Measurements from ENCODE around the gene MAPK10. TPM values are rescaled to one million over a fixed set of nuclear protein-coding genes. Genes with fewer than 3 reads are reported as not detected.

Gene MAPK10
- total RNA-seq, 5 donors from 2014 or later (not counting 1 experiment from before 2014, with no cell fraction given): 0.07 to 0.35 TPM; not detected in 3

- Histone ChIP-seq H3K36me3 (ENCODE audit: control insufficient read depth in 2 of 2, extremely low read depth in 1 of 2, insufficient read depth in 1 of 2, low read length in 1 of 2) (no peaks in the 10 kb centered on the region), H3K4me3 (ENCODE audit: control insufficient read depth in 1 of 2, extremely low read depth in 1 of 2, low read length in 1 of 2) (no peak overlapping the region), H3K9me3 (no peaks in the 10 kb centered on the region), H3K27ac (ENCODE audit: low read length) (no peak overlapping the region), H3K27me3 (replicated peaks in 1 of 2; ENCODE audit: control insufficient read depth in 2 of 2, extremely low read depth in 1 of 2, insufficient read depth in 2 of 2, low read length in 1 of 2) (no peaks in the 10 kb centered on the region), H3K4me1 (ENCODE audit: control insufficient read depth in 1 of 2, extremely low read depth in 1 of 2, insufficient read depth in 2 of 2, low read length in 2 of 2) (no peaks in the 10 kb centered on the region)
- ATAC-seq (replicated peaks in 1 of 4) (no peak), DNase-seq (no peak)
- Mint-ChIP-seq H3K4me1 (no peaks in the 10 kb centered on the region), H3K27me3 (no peaks in the 10 kb centered on the region), H3K27ac (no peak overlapping the region), H3K36me3 (no peaks in the 10 kb centered on the region), H3K9me3 (peaks cover 0 to 2% (median 2%) of the 10 kb centered on the region in 3 donors), H3K4me3 (no peak overlapping the region)
- ChIA-PET POLR2A (no interaction called here), CTCF (no interaction called here)
- WGBS (ENCODE audit: insufficient coverage): no CpG with 5 or more reads among the region's 1 CpG
Measured at GRCh38 chr4:86220121-86220520, 139.7 kb downstream of the MAPK10 start.

GRCh38 chr4:86218746-86219473 is 140.9 kb downstream of the MAPK10 start:
- H3K27ac ChIP-seq (ENCODE audit: low read length): no peak overlapping the region
- CTCF ChIA-PET: no interaction called here
- no peak for ATAC-seq (replicated peaks in 1 of 4)
- no peak for DNase-seq
- H3K9me3 ChIP-seq: no peaks in the 10 kb centered on the region
- no CpG with 5 or more reads among the region's 5 CpGs for WGBS (ENCODE audit: insufficient coverage)
- Mint-ChIP-seq H3K27me3 (no peaks in the 10 kb centered on the region), H3K27ac (no peak overlapping the region), H3K4me1 (no peaks in the 10 kb centered on the region), H3K9me3 (peaks cover 3 to 11% (median 5%) of the 10 kb centered on the region in 3 donors), H3K4me3 (no peak overlapping the region), H3K36me3 (no peaks in the 10 kb centered on the region)
- H3K4me1 ChIP-seq (ENCODE audit: control insufficient read depth in 1 of 2, extremely low read depth in 1 of 2, insufficient read depth in 2 of 2, low read length in 2 of 2): no peaks in the 10 kb centered on the region
- POLR2A ChIA-PET: no interaction called here
- no peak overlapping the region for H3K4me3 ChIP-seq (ENCODE audit: control insufficient read depth in 1 of 2, extremely low read depth in 1 of 2, low read length in 1 of 2)
- H3K36me3 ChIP-seq (ENCODE audit: control insufficient read depth in 2 of 2, extremely low read depth in 1 of 2, insufficient read depth in 1 of 2, low read length in 1 of 2): no peaks in the 10 kb centered on the region
- no peaks in the 10 kb centered on the region for H3K27me3 ChIP-seq (replicated peaks in 1 of 2; ENCODE audit: control insufficient read depth in 2 of 2, extremely low read depth in 1 of 2, insufficient read depth in 2 of 2, low read length in 1 of 2)

GRCh38 chr4:86203176-86203575 is 156.7 kb downstream of the MAPK10 start:
- no peaks in the 10 kb centered on the region for H3K36me3 ChIP-seq (ENCODE audit: control insufficient read depth in 2 of 2, extremely low read depth in 1 of 2, insufficient read depth in 1 of 2, low read length in 1 of 2)
- no peaks in the 10 kb centered on the region for H3K9me3 ChIP-seq
- H3K27me3 ChIP-seq (replicated peaks in 1 of 2; ENCODE audit: control insufficient read depth in 2 of 2, extremely low read depth in 1 of 2, insufficient read depth in 2 of 2, low read length in 1 of 2): no peaks in the 10 kb centered on the region
- Mint-ChIP-seq H3K4me1 (no peaks in the 10 kb centered on the region), H3K9me3 (peaks cover 0 to 3% (median 0%) of the 10 kb centered on the region in 3 donors), H3K36me3 (no peaks in the 10 kb centered on the region), H3K27me3 (no peaks in the 10 kb centered on the region), H3K27ac (no peak overlapping the region), H3K4me3 (no peak overlapping the region)
- WGBS (ENCODE audit: insufficient coverage): 63% methylated on average over 1 of the region's 2 CpGs
- H3K27ac ChIP-seq (ENCODE audit: low read length): no peak overlapping the region
- ChIA-PET POLR2A (no interaction called here), CTCF (no interaction called here)
- no peak overlapping the region for H3K4me3 ChIP-seq (ENCODE audit: control insufficient read depth in 1 of 2, extremely low read depth in 1 of 2, low read length in 1 of 2)
- DNase-seq: no peak
- no peaks in the 10 kb centered on the region for H3K4me1 ChIP-seq (ENCODE audit: control insufficient read depth in 1 of 2, extremely low read depth in 1 of 2, insufficient read depth in 2 of 2, low read length in 2 of 2)
- no peak for ATAC-seq (replicated peaks in 1 of 4)

DNA sequence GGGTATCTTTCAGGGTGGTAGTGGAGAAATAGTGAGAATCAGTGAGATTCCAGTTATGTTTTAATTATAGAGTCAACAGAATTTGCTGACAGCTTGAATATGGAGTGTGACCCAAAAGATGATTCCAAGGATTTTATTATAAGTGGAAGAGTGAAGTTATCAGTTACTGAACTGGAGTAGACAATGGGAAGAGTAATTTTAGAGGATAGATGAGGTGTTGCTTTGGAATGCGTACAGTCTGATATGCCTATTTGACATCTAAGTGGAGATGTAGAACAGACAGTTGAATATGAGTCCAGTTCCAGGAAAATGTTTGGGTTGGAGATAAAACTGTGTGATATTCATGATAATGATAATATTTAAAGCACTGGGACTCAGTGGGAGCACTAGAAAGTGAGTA is 174.2 kb downstream of the MAPK10 start:
- no peak overlapping the region for H3K4me3 ChIP-seq (ENCODE audit: control insufficient read depth in 1 of 2, extremely low read depth in 1 of 2, low read length in 1 of 2)
- no peaks in the 10 kb centered on the region for H3K36me3 ChIP-seq (ENCODE audit: control insufficient read depth in 2 of 2, extremely low read depth in 1 of 2, insufficient read depth in 1 of 2, low read length in 1 of 2)
- no peaks in the 10 kb centered on the region for H3K4me1 ChIP-seq (ENCODE audit: control insufficient read depth in 1 of 2, extremely low read depth in 1 of 2, insufficient read depth in 2 of 2, low read length in 2 of 2)
- DNase-seq (no peak), ATAC-seq (replicated peaks in 1 of 4) (no peak)
- H3K4me3 Mint-ChIP-seq: no peak overlapping the region
- peaks cover 10 to 41% (median 16%) of the 10 kb centered on the region in 3 donors for H3K9me3 Mint-ChIP-seq
- H3K36me3 Mint-ChIP-seq: no peaks in the 10 kb centered on the region
- POLR2A ChIA-PET: no interaction called here
- no peak overlapping the region for H3K27ac Mint-ChIP-seq
- no peaks in the 10 kb centered on the region for H3K9me3 ChIP-seq
- H3K4me1 Mint-ChIP-seq: no peaks in the 10 kb centered on the region
- H3K27ac ChIP-seq (ENCODE audit: low read length): no peak overlapping the region
- H3K27me3 Mint-ChIP-seq: no peaks in the 10 kb centered on the region
- no peaks in the 10 kb centered on the region for H3K27me3 ChIP-seq (replicated peaks in 1 of 2; ENCODE audit: control insufficient read depth in 2 of 2, extremely low read depth in 1 of 2, insufficient read depth in 2 of 2, low read length in 1 of 2)
- CTCF ChIA-PET: no interaction called here
- WGBS (ENCODE audit: insufficient coverage): no CpG with 5 or more reads among the region's 1 CpG

GRCh38 chr4:86184901-86185285 is 175.0 kb downstream of the MAPK10 start:
- ChIA-PET POLR2A (no interaction called here), CTCF (no interaction called here)
- no peak overlapping the region for H3K27ac Mint-ChIP-seq
- no CpG with 5 or more reads among the region's 5 CpGs for WGBS (ENCODE audit: insufficient coverage)
- Histone ChIP-seq H3K27ac (ENCODE audit: low read length) (no peak overlapping the region), H3K4me3 (ENCODE audit: control insufficient read depth in 1 of 2, extremely low read depth in 1 of 2, low read length in 1 of 2) (no peak overlapping the region), H3K9me3 (no peaks in the 10 kb centered on the region), H3K27me3 (replicated peaks in 1 of 2; ENCODE audit: control insufficient read depth in 2 of 2, extremely low read depth in 1 of 2, insufficient read depth in 2 of 2, low read length in 1 of 2) (no peaks in the 10 kb centered on the region), H3K4me1 (ENCODE audit: control insufficient read depth in 1 of 2, extremely low read depth in 1 of 2, insufficient read depth in 2 of 2, low read length in 2 of 2) (no peaks in the 10 kb centered on the region), H3K36me3 (ENCODE audit: control insufficient read depth in 2 of 2, extremely low read depth in 1 of 2, insufficient read depth in 1 of 2, low read length in 1 of 2) (no peaks in the 10 kb centered on the region)
- H3K36me3 Mint-ChIP-seq: no peaks in the 10 kb centered on the region
- H3K4me3 Mint-ChIP-seq: no peak overlapping the region
- no peaks in the 10 kb centered on the region for H3K27me3 Mint-ChIP-seq
- no peaks in the 10 kb centered on the region for H3K4me1 Mint-ChIP-seq
- no peak for DNase-seq
- no peak for ATAC-seq (replicated peaks in 1 of 4)
- H3K9me3 Mint-ChIP-seq: peaks cover 9 to 40% (median 19%) of the 10 kb centered on the region in 3 donors

DNA sequence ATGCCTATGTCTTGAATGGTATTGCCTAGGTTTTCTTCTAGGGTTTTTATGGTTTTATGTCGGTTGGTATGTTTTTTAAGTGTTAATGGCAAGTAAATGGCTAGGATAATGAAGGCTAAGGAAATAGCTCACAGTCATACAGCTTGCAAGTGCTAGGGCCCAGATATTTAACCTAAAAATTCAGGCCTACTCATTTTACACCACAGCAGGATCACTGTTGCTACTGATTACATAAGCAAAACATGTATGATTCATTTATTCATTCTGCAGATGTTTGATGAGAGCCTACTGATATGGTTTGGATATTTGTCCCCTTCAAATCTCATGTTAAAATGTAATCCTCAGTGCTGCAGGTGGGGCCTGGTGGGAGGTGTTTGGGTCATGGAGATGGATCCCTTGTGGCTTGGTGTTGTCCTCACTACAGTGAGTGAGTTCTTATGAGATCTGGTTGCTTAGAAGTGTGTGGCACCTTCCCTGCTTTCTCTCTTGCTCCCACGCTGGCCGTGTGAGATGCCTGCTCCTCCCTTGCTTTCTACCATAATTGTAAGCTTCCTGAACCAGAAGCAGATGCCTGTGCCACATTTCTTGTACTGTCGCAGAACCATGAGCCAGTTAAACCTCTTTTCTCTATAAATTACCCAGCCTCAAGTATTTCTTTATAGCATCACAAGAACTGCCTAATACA is 175.5 kb downstream of the MAPK10 start:
- no peaks in the 10 kb centered on the region for H3K4me1 ChIP-seq (ENCODE audit: control insufficient read depth in 1 of 2, extremely low read depth in 1 of 2, insufficient read depth in 2 of 2, low read length in 2 of 2)
- H3K36me3 ChIP-seq (ENCODE audit: control insufficient read depth in 2 of 2, extremely low read depth in 1 of 2, insufficient read depth in 1 of 2, low read length in 1 of 2): no peaks in the 10 kb centered on the region
- H3K36me3 Mint-ChIP-seq: no peaks in the 10 kb centered on the region
- no peak overlapping the region for H3K4me3 Mint-ChIP-seq
- no peak overlapping the region for H3K27ac Mint-ChIP-seq
- no peaks in the 10 kb centered on the region for H3K27me3 ChIP-seq (replicated peaks in 1 of 2; ENCODE audit: control insufficient read depth in 2 of 2, extremely low read depth in 1 of 2, insufficient read depth in 2 of 2, low read length in 1 of 2)
- CTCF ChIA-PET: no interaction called here
- ATAC-seq (replicated peaks in 1 of 4) (no peak), DNase-seq (no peak)
- peaks cover 11 to 39% (median 22%) of the 10 kb centered on the region in 3 donors for H3K9me3 Mint-ChIP-seq
- H3K27ac ChIP-seq (ENCODE audit: low read length): no peak overlapping the region
- 52% methylated on average over 3 of the region's 4 CpGs for whole genome bisulfite sequencing (ENCODE audit: insufficient coverage)
- no peaks in the 10 kb centered on the region for H3K4me1 Mint-ChIP-seq
- POLR2A ChIA-PET: no interaction called here
- H3K9me3 ChIP-seq: no peaks in the 10 kb centered on the region
- H3K27me3 Mint-ChIP-seq: no peaks in the 10 kb centered on the region
- H3K4me3 ChIP-seq (ENCODE audit: control insufficient read depth in 1 of 2, extremely low read depth in 1 of 2, low read length in 1 of 2): no peak overlapping the region
